ENCODE measurements around the gene MSI2. TPM values are rescaled to one million over a fixed set of nuclear protein-coding genes. Genes with fewer than 3 reads are reported as not detected.

The MSI2 gene
- polyA plus RNA-seq, 1 of the 3 experiments (the other 2 are of a cell fraction): 24.1 TPM

DNA sequence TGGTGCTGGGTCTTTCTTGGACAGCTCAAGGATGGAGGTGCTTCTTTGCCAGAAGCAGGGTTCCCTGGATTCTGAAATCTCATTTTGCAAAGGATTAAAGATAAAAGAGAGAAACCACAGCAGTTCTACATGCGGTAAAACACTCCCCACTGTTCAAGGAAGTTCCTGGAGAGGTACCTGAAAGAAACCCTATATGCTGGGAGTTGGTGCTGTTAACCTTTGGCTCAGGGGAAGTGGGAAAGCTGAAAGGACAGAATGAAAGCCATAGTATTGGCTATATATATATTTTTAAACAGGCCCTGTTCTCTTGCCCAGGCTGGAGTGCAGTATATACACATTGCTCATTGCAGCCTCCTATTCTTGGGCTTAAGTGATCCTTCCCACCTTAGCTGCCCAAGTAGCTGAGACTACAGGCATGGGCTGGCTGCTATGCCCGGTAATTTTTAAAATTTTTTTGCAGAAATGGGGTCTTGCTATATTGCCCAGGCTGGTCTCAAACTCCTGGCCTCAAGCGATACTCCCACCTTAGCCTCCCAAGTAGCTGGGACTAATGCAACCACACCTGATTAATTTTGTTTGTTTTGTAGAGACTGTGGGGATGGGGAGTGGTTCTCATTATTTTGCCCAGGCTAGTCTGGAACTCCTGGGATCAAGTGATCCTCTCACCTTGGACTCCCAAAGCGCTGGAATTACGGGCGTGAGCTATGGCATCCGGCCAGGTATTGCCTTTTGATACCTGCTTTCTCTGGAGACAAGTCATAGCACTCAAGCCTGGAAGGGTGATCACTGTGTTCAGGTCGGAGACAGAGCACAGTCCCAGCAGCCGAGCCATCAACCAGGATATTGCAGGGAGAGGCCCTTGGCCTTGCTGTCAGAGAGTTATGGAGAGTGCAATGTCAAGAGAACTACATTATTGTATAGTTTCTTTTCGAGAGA is 55.2 kb downstream of the MSI2 start (continued):
- TF ChIP-seq USF2 (IDR thresholded peaks at IDR 0.05; ENCODE audit: borderline replicate concordance, low read depth, low read length): no peak
- TF ChIP-seq, protein P1, sequence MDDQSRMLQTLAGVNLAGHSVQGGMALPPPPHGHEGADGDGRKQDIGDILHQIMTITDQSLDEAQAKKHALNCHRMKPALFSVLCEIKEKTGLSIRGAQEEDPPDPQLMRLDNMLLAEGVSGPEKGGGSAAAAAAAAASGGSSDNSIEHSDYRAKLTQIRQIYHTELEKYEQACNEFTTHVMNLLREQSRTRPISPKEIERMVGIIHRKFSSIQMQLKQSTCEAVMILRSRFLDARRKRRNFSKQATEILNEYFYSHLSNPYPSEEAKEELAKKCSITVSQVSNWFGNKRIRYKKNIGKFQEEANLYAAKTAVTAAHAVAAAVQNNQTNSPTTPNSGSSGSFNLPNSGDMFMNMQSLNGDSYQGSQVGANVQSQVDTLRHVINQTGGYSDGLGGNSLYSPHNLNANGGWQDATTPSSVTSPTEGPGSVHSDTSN (IDR thresholded peaks at IDR 0.05): no peak

DNA sequence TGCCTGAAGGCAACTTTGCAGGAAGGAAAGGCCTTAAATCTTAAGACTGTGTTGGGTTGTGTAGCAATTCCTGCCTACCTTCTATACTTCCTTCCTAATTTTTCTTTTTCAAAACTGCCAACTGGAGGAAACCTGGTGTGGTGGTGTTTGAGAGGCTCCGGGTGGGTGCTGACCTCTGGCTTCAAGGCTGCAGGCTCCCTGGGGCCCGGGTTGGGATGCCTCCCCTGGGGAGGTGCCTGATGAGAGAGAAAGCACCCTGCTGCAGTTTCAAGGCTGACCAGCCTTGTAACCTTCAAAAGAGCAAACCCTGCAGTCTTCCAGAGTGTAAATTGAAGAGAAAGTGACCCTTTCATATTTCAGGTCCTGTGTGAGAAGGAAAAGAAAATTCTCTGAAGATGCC is 55.9 kb downstream of the MSI2 start:
- Histone ChIP-seq H3K36me3 (replicated peaks in 1 of 2; ENCODE audit: control insufficient read depth in 1 of 2, insufficient read depth in 2 of 2, low read length in 1 of 2) (peaks cover 15 to 22% of the 10 kb centered on the region in 2 experiments), H3K9me2 (no peaks in the 10 kb centered on the region), H2AFZ (ENCODE audit: low read depth) (no peak overlapping the region), H3K4me1 (ENCODE audit: control insufficient read depth in 1 of 2, insufficient read depth in 2 of 2, low read depth in 1 of 2, low read length in 1 of 2) (peaks cover 0 to 17% of the 10 kb centered on the region in 2 experiments; a peak in 1 of 4 replicates), H3F3A (replicated peaks; ENCODE audit: insufficient read depth) (no peaks in the 10 kb centered on the region), H3K9ac (no peak overlapping the region), H3K27ac (ENCODE audit: low read depth in 2 of 2, low read length in 1 of 2) (no peak overlapping the region), H3K4me3 (ENCODE audit: low read depth in 2 of 2, low read length in 1 of 2) (no peak overlapping the region), H3K79me2 (ENCODE audit: insufficient read depth) (no peaks in the 10 kb centered on the region; the same call in 1 of the 2 replicates), H4K20me1 (ENCODE audit: insufficient read depth) (peaks cover 6% of the 10 kb centered on the region; the same call in 1 of the 2 replicates), H3K4me2 (no peak overlapping the region), H3K27me3 (ENCODE audit: insufficient read depth) (no peaks in the 10 kb centered on the region), H3K9me3 (no peaks in the 10 kb centered on the region)
- CTCF ChIA-PET: no interaction called here
- no peak for DNase-seq
- TF ChIP-seq USF2 (IDR thresholded peaks at IDR 0.05; ENCODE audit: borderline replicate concordance, low read depth, low read length): no peak
- TF ChIP-seq NFIC (IDR thresholded peaks at IDR 0.05; ENCODE audit: borderline replicate concordance): no peak
- no peak for TF ChIP-seq SMC3 (IDR thresholded peaks at IDR 0.05; ENCODE audit: low read depth, low read length)
- no peak for TF ChIP-seq ZBTB33 (IDR thresholded peaks at IDR 0.05; ENCODE audit: borderline replicate concordance, low read depth)
- no peak for TF ChIP-seq USF1 (IDR thresholded peaks at IDR 0.05; ENCODE audit: borderline replicate concordance, low read depth)
- TF ChIP-seq, protein P2, sequence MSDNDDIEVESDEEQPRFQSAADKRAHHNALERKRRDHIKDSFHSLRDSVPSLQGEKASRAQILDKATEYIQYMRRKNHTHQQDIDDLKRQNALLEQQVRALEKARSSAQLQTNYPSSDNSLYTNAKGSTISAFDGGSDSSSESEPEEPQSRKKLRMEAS (IDR thresholded peaks at IDR 0.05; ENCODE audit: low read depth): no peak
- no peak for TF ChIP-seq ELF1 (IDR thresholded peaks at IDR 0.05)
- TF ChIP-seq MXI1 (IDR thresholded peaks at IDR 0.05; ENCODE audit: low read depth, low read length): no peak
- TF ChIP-seq JUND (IDR thresholded peaks at IDR 0.05): no peak
- TF ChIP-seq IRF3 (IDR thresholded peaks at IDR 0.05; ENCODE audit: low read depth, low read length): no peak
- no peak for TF ChIP-seq POLR2AphosphoS5 (IDR thresholded peaks at IDR 0.05; ENCODE audit: low read depth, low read length)
- TF ChIP-seq GABPA (IDR thresholded peaks at IDR 0.05; ENCODE audit: low read depth): no peak
- TF ChIP-seq EZH2phosphoT487 (IDR thresholded peaks at IDR 0.05; ENCODE audit: borderline replicate concordance, low read depth): no peak
- 78% methylated on average over 2 of the region's 2 CpGs for WGBS (ENCODE audit: low lambda C conversion rate)
- POLR2A ChIA-PET: no interaction called here
